Gastrocnemius medialis (tissue), 4 donors: ENCODE results near the gene PLA2G4D. TPM values are rescaled to one million over a fixed set of nuclear protein-coding genes. Genes with fewer than 3 reads are reported as not detected.

Source experiments
- ATAC-seq, 2 donors: fragments of 150-250 bp; one replicate each; pipeline ENCODE4 v1.9.1; 2016
- DNase-seq, 2 donors: peaks; one replicate each; pipeline ENCODE4 v3.0.0-alpha.2; 2019
- H3K27ac ChIP-seq, 4 donors: fragments of 200-600 bp; sonication (generic); 1 replicate in 1 of 4; 2 replicates in 3 of 4; pipeline ENCODE4 v1.5.1; 2016 to 2018; ENCODE audit warnings: mild to moderate bottlenecking in 2 of 4, moderate library complexity in 1 of 4
- H3K27me3 ChIP-seq, 3 donors: fragments of 200-600 bp; sonication (generic) in 2 of 3; 1 replicate in 1 of 3; 2 replicates in 2 of 3; pipeline versions ENCODE4 v1.5.1 to v1.6.0; 2016 to 2019; ENCODE audit warnings: mild to moderate bottlenecking in 1 of 3, moderate library complexity in 1 of 3
- H3K36me3 ChIP-seq, 2 donors: fragments of 200-600 bp; sonication (generic) in 1 of 2; one replicate each; pipeline ENCODE4 v1.5.1; 2017 to 2018
- H3K4me1 ChIP-seq, 2 donors: fragments of 200-600 bp; sonication (generic) in 1 of 2; one replicate each; pipeline ENCODE4 v1.5.1; 2016 to 2017; ENCODE audit warnings: mild to moderate bottlenecking in 2 of 2
- H3K4me3 ChIP-seq, 4 donors: fragments of 200-600 bp; sonication (generic) in 3 of 4; 1 replicate in 1 of 4; 2 replicates in 3 of 4; pipeline ENCODE4 v1.5.1; 2016 to 2019; ENCODE audit warnings: mild to moderate bottlenecking in 2 of 4
- H3K9me3 ChIP-seq, 3 donors: fragments of 200-600 bp; sonication (generic) in 2 of 3; 1 replicate in 1 of 3; 2 replicates in 2 of 3; pipeline ENCODE4 v1.5.1; 2016 to 2019
- POLR2A ChIP-seq, 2 donors: fragments of 450-650 bp; IDR thresholded peaks; one replicate each; pipeline ENCODE4 v1.6.1; 2017; ENCODE audit warnings: antibody characterized with exemption in 2 of 2, mild to moderate bottlenecking in 2 of 2, moderate library complexity in 2 of 2
- in situ Hi-C, 4 donors: fragments of 200-750 bp; cut with MboI; loops; one replicate each; pipeline versions ENCODE4 v1.15.0 to v1.8.0; 2017; ENCODE audit warnings: low sequenced_read_pairs in 4 of 4
- intact Hi-C: fragments of 100-400 bp; cut with DNase I; formaldehyde crosslinking; loops from one replicate; pipeline ENCODE4 v1.15.1; 2023; ENCODE audit warnings: low total_unique reads
- total RNA-seq, 4 donors: library from RNA; depleted of rRNA; stranded (reverse); fragments of >200 nt; gene quantifications; one replicate each; pipeline versions ENCODE4 v1.1.0 to v1.2.3, GENCODE V29; 2016
- TF ChIP-seq, protein P1 (sequence below), 5 experiments: fragments of 450-650 bp in 3 of 5; fragments of 200-600 bp in 2 of 5; sonication (generic) in 2 of 5; IDR thresholded peaks in 4 of 5; conservative IDR thresholded peaks in 1 of 5; 1 replicate in 4 of 5; 2 replicates in 1 of 5; pipeline ENCODE4 v1.5.1; 2016 to 2019; ENCODE audit warnings: antibody characterized with exemption in 5 of 5, mild to moderate bottlenecking in 3 of 5, moderate library complexity in 3 of 5

The PLA2G4D gene
- total RNA-seq, 4 donors from 2014 or later: 0.10 TPM; not detected in 3

DNA sequence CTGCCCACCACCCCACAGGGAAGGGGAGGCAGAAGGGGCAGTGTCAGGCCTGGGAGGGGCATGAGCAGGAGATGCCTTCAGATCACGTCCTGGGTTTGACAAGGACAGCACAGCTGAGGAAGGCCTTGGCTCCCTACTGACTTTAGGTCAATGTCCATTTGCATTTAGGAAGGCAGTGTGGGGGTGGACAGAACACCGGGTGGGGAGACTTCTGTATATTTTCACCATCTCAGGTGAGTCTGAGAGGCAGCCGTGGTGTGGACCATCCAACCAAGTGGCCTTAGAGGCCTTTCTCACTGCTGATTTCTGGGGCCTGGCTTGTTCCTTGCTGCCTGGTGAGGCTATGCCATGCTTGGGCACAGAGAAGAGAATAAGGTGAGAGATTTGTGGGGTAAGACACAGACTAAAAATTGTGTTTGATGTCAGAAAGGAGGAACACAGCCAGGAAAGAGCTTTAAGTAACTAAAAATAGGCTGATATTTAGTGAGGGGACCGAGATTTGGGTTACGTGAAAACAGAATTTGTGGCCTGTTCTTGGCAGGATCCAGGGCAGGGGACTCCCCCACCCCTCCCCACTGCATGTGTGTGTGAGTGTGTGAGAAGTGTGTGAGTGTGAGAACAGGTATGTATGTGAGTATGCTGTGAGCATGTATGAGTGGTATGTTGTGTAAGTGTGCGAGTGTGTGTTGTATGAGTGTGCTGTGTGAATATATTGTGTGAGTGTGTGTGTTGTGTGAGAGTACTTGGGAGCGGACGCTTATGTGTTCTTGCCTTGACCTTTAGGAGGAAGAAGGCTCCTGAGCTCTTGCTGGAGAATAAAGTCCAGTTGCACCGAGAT, 61.8 kb downstream of the PLA2G4D start:
- Histone ChIP-seq H3K4me3 (no peak overlapping the region), H3K9me3 (no peaks in the 10 kb centered on the region), H3K27me3 (no peaks in the 10 kb centered on the region), H3K4me1 (peaks cover 24 to 31% of the 10 kb centered on the region in 2 donors), H3K27ac (peak overlapping the region; percentile 56 to 72 (median 64)), H3K36me3 (no peaks in the 10 kb centered on the region)
- in situ Hi-C loops: no loop called here
- TF ChIP-seq, protein P1, sequence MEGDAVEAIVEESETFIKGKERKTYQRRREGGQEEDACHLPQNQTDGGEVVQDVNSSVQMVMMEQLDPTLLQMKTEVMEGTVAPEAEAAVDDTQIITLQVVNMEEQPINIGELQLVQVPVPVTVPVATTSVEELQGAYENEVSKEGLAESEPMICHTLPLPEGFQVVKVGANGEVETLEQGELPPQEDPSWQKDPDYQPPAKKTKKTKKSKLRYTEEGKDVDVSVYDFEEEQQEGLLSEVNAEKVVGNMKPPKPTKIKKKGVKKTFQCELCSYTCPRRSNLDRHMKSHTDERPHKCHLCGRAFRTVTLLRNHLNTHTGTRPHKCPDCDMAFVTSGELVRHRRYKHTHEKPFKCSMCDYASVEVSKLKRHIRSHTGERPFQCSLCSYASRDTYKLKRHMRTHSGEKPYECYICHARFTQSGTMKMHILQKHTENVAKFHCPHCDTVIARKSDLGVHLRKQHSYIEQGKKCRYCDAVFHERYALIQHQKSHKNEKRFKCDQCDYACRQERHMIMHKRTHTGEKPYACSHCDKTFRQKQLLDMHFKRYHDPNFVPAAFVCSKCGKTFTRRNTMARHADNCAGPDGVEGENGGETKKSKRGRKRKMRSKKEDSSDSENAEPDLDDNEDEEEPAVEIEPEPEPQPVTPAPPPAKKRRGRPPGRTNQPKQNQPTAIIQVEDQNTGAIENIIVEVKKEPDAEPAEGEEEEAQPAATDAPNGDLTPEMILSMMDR (IDR thresholded peaks at IDR 0.05 in 4 of 5, conservative IDR thresholded peaks at IDR 0.05 in 1 of 5): no peak
- no peak for TF ChIP-seq POLR2A (IDR thresholded peaks at IDR 0.05)
- no peak for DNase-seq
- intact Hi-C loops: no loop called here
- peak; percentile 23 to 34 for ATAC-seq

DNA sequence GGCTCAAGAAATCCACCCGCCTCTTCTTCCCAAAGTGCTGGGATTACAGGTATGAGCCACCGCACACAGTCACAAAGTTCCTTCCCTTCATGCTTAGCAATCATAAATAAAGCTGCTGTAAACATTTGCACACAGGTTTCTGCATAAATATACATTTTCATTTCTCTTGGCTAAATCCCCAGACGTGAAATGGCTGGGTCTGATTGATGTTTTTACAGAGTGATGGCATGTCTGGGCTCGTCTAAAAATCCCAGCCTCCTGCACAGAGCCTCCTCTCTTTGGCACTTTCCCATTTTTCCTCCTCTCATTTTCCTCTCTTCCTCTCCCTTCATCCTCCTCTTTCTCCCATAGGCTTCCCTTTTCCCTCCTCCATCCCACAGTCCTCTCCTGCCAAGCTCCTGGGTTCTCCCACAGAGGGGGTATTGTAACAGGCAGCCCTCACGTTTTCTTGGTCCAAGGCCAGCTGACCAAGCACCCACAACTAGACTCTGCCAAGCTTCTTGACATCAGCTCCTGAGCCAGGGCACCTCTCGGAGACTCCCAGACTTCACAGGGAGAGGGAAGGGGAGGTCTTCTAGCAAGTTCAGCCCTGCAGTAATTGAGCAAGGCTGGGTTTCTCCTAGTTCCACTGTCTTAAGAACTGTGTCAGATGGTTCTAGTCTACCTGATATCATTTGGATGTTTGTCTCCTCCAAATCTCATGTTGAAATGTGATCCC, 63.0 kb downstream of the PLA2G4D start:
- ATAC-seq (peak in 1 of 2 donors; percentile 77), DNase-seq (no peak)
- intact Hi-C loops (loop anchor here (2.0 kb wide), 1 partner anchor 19 kb away; no protein-coding TSS in a partner anchor), in situ Hi-C loops (no loop called here)
- no peaks in the 10 kb centered on the region for H3K36me3 ChIP-seq
- TF ChIP-seq POLR2A (IDR thresholded peaks at IDR 0.05): no peak
- TF ChIP-seq, protein P1 (IDR thresholded peaks at IDR 0.05 in 4 of 5, conservative IDR thresholded peaks at IDR 0.05 in 1 of 5): no peak
- no peak overlapping the region for H3K4me3 ChIP-seq
- H3K27me3 ChIP-seq: no peaks in the 10 kb centered on the region
- no peaks in the 10 kb centered on the region for H3K9me3 ChIP-seq
- H3K27ac ChIP-seq: peak overlapping the region in 2 of 4 donors; percentile 68 to 72
- H3K4me1 ChIP-seq: peaks cover 32 to 39% of the 10 kb centered on the region in 2 donors

DNA sequence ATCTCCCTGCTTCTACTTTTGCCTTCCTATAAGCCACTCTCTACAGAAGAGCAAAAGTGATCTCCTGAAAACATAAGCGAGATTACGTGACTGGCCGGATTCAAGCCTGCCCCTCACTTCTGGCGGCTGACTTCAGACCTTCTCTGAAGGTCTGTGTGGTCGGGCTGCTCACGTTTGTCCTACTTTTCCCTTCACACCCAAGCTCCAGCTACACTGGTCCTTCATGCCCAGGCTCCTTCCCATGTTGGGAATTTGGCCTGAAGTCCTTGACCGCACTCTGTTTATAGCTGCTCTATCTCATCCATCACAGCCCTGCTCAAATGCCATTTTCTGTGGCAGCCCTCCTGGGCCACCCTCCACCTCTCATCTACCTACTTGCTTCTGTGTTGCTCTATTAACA, 66.8 kb downstream of the PLA2G4D start:
- TF ChIP-seq, protein P1 (IDR thresholded peaks at IDR 0.05 in 4 of 5, conservative IDR thresholded peaks at IDR 0.05 in 1 of 5): no peak
- no peak for TF ChIP-seq POLR2A (IDR thresholded peaks at IDR 0.05)

DNA sequence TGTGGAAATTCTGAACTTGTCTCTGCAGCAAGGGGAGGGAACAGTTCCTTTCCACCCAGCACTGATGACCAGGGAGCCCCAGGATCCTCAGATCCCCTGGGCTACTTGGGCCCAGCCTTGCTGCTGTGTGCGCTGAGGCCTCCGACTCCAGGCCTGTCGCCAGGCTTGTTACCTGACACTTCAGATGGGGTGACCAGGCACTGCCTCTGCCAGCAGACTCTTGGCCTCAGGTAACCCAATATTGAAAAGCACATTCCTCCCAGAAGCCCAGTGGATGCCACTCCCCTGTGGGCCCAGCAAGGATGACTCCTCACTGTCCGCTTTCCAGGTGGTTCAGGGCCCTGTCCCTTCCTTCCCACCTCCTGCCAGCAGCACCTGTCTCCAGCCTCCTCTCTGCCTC, 70.1 kb downstream of the PLA2G4D start:
- H3K9me3 ChIP-seq: no peaks in the 10 kb centered on the region
- in situ Hi-C loops: no loop called here
- no peak overlapping the region for H3K4me3 ChIP-seq
- H3K27ac ChIP-seq: peak overlapping the region; percentile 64 to 79 (median 73)
- peaks cover 31 to 41% of the 10 kb centered on the region in 2 donors for H3K4me1 ChIP-seq
- ATAC-seq (peak; percentile 86 to 90), DNase-seq (peak; percentile 63 to 86)
- H3K36me3 ChIP-seq: no peaks in the 10 kb centered on the region
- TF ChIP-seq, protein P1 (IDR thresholded peaks at IDR 0.05 in 4 of 5, conservative IDR thresholded peaks at IDR 0.05 in 1 of 5): no peak
- no peak for TF ChIP-seq POLR2A (IDR thresholded peaks at IDR 0.05)
- intact Hi-C loops: no loop called here
- H3K27me3 ChIP-seq: no peaks in the 10 kb centered on the region

More for the DNA sequence above, 66.8 kb downstream of the PLA2G4D start:
- peak overlapping the region; percentile 19 to 62 (median 50) for H3K27ac ChIP-seq
- H3K27me3 ChIP-seq: no peaks in the 10 kb centered on the region
- H3K9me3 ChIP-seq: no peaks in the 10 kb centered on the region
- no peaks in the 10 kb centered on the region for H3K36me3 ChIP-seq
- no peak overlapping the region for H3K4me3 ChIP-seq
- no peak for ATAC-seq
- in situ Hi-C loops: no loop called here
- intact Hi-C loops: no loop called here
- H3K4me1 ChIP-seq: peaks cover 42 to 45% of the 10 kb centered on the region in 2 donors
- DNase-seq: no peak
